Left renal pelvis (tissue), 4 donors: ENCODE data around the gene KLHL26. TPM values are rescaled to one million over a fixed set of nuclear protein-coding genes. Genes with fewer than 3 reads are reported as not detected.

Source experiments
- DNase-seq, 4 donors: peaks; one replicate each; pipeline ENCODE4 v3.0.0-alpha.2; 2013; ENCODE audit warnings: low read depth in 4 of 4, low spot score in 3 of 4
- polyA plus RNA-seq, 4 donors: library from polyadenylated mRNA; unstranded; fragments of 120-200 nt; gene quantifications; one replicate each; pipeline ENCODE4 v1.2.1, GENCODE V29; 2013; ENCODE audit not compliant: insufficient read length in 4 of 4

KLHL26 gene
- polyA plus RNA-seq, 4 donors = 5.1 to 10.3 (median 6.4) TPM

GRCh38 chr19:18710996-18711751 is 74.3 kb downstream of the KLHL26 start:
- no peak for DNase-seq

- DNase-seq = no peak
These were observed 75.1 kb downstream of the KLHL26 start for GRCh38 chr19:18711893-18712292.

- DNase-seq = no peak
These were observed 76.2 kb downstream of the KLHL26 start for GRCh38 chr19:18712981-18713380.

GRCh38 chr19:18713550-18714117 is 76.8 kb downstream of the KLHL26 start:
- DNase-seq = no peak

GRCh38 chr19:18715416-18715815 is 78.6 kb downstream of the KLHL26 start:
- DNase-seq = no peak

- DNase-seq = no peak
These were observed 80.0 kb downstream of the KLHL26 start for GRCh38 chr19:18716857-18717256.

- no peak for DNase-seq
These were observed 80.8 kb downstream of the KLHL26 start for GRCh38 chr19:18717601-18718000.

- no peak for DNase-seq
These were observed 81.2 kb downstream of the KLHL26 start for GRCh38 chr19:18718015-18718526.

GRCh38 chr19:18718846-18719458 is 82.1 kb downstream of the KLHL26 start:
- no peak for DNase-seq

- DNase-seq = no peak
These were observed 82.7 kb downstream of the KLHL26 start for GRCh38 chr19:18719541-18719940.

Other genes starting within 250 kb of the KLHL26 start
- 1 to 10 TPM in 2 of 4 donors, under 1 TPM in 2; 0.78 to 1.6 (median 1.1) TPM for gene LRRC25, start 239.4 kb upstream of the KLHL26 start, polyA plus RNA-seq
- gene SSBP4, start 217.6 kb upstream of the KLHL26 start, polyA plus RNA-seq = 100 to 1,000 TPM in 1 of 4 donors, 10 to 100 TPM in 3; 68.0 to 128 (median 79.4) TPM
- 100 to 1,000 TPM in 2 of 4 donors, 10 to 100 TPM in 2; 98.7 to 147 (median 103) TPM for gene ISYNA1, start 198.9 kb upstream of the KLHL26 start, polyA plus RNA-seq
- 10 to 100 TPM in 1 of 4 donors, 1 to 10 TPM in 3; 7.8 to 12.0 (median 9.0) TPM for gene ELL, start 115.0 kb upstream of the KLHL26 start, polyA plus RNA-seq
- 100 to 1,000 TPM; 131 to 201 (median 173) TPM for gene FKBP8, start 93.5 kb upstream of the KLHL26 start, polyA plus RNA-seq
- gene KXD1, start 79.2 kb upstream of the KLHL26 start, polyA plus RNA-seq = 10 to 100 TPM; 56.2 to 70.8 (median 62.6) TPM
- gene UBA52, start 65.2 kb upstream of the KLHL26 start, polyA plus RNA-seq = 100 to 1,000 TPM; 751 to 855 (median 786) TPM
- gene REX1BD, start 48.2 kb upstream of the KLHL26 start, polyA plus RNA-seq = 10 to 100 TPM; 17.4 to 50.8 (median 21.9) TPM
- 1 to 10 TPM; 3.0 to 7.5 (median 4.1) TPM for gene CRLF1, start 30.2 kb upstream of the KLHL26 start, polyA plus RNA-seq
- 10 to 100 TPM in 1 of 4 donors, 1 to 10 TPM in 3; 3.1 to 22.5 (median 3.8) TPM for gene TMEM59L, start 24.2 kb upstream of the KLHL26 start, polyA plus RNA-seq
- gene CRTC1, start 46.7 kb downstream of the KLHL26 start, polyA plus RNA-seq = 10 to 100 TPM; 15.8 to 29.6 (median 17.5) TPM
- gene COMP, start 154.3 kb downstream of the KLHL26 start, polyA plus RNA-seq = under 1 TPM; 0.20 to 0.45 (median 0.29) TPM
- gene UPF1, start 194.9 kb downstream of the KLHL26 start, polyA plus RNA-seq = 10 to 100 TPM; 33.0 to 62.5 (median 51.6) TPM